Effector memory CD4-positive, alpha-beta T cell (primary cell): ENCODE measurements around the gene GAS7.

Experiments
- DNase-seq, 3 donors: peaks; one replicate each; pipeline ENCODE4 v3.0.0-alpha.2; 2020
- H3K27ac ChIP-seq: 2 replicates; pipeline ENCODE4 v1.7.0; 2013; ENCODE audit warnings: mild to moderate bottlenecking, low read length, moderate library complexity; ENCODE audit not compliant: insufficient read depth, poor library complexity, severe bottlenecking
- H3K27me3 ChIP-seq: replicated peaks from 2 replicates; pipeline ENCODE4 v1.7.0; 2013; ENCODE audit warnings: mild to moderate bottlenecking, low read length; ENCODE audit not compliant: insufficient read depth, control insufficient read depth, poor library complexity, severe bottlenecking
- H3K36me3 ChIP-seq: 2 replicates; pipeline ENCODE4 v1.7.0; 2013; ENCODE audit warnings: mild to moderate bottlenecking, low read length, moderate library complexity; ENCODE audit not compliant: control insufficient read depth, insufficient read depth
- H3K4me1 ChIP-seq: 2 replicates; pipeline ENCODE4 v1.7.0; 2013; ENCODE audit warnings: low read length, mild to moderate bottlenecking; ENCODE audit not compliant: control insufficient read depth, insufficient read depth, poor library complexity, severe bottlenecking
- H3K4me3 ChIP-seq: 2 replicates; pipeline ENCODE4 v1.7.0; 2013; ENCODE audit warnings: low read length, low read depth, mild to moderate bottlenecking; ENCODE audit not compliant: insufficient read depth, poor library complexity, severe bottlenecking
- H3K9me3 ChIP-seq: 2 replicates; pipeline ENCODE4 v1.7.0; 2013; ENCODE audit warnings: mild to moderate bottlenecking, low read length, moderate library complexity; ENCODE audit not compliant: control insufficient read depth
- total RNA-seq, 3 donors: gene quantifications; one replicate each; lab custom pipeline; 2026; lab: John Stamatoyannopoulos, UW

Gene GAS7
- total RNA-seq: 3.6 to 18.2 (median 5.3) reads per million in 3 donors

- H3K4me1 ChIP-seq: no peaks in the 10 kb centered on the region
- no peaks in the 10 kb centered on the region for H3K9me3 ChIP-seq
- H3K27me3 ChIP-seq: no peaks in the 10 kb centered on the region
- no peak within 1 kb of the TSS for H3K27ac ChIP-seq
- peak; percentile 2 to 16 (median 11) for DNase-seq
- peak within 1 kb of the TSS; percentile 17 for H3K4me3 ChIP-seq
- H3K36me3 ChIP-seq: no peaks in the 10 kb centered on the region
These were observed at the start of gene GAS7 for GRCh38 chr17:10198509-10199249. TSS of gene GAS7 (minus strand) at chr17:10198606.

- Histone ChIP-seq H3K4me1 (no peaks in the 10 kb centered on the region), H3K4me3 (no peak overlapping the region), H3K36me3 (no peaks in the 10 kb centered on the region), H3K27ac (no peak overlapping the region), H3K27me3 (no peaks in the 10 kb centered on the region), H3K9me3 (no peaks in the 10 kb centered on the region)
- no peak for DNase-seq
These were observed 49.4 kb upstream of the GAS7 start for GRCh38 chr17:10247810-10248209.

- H3K4me3 ChIP-seq: no peak overlapping the region
- H3K4me1 ChIP-seq: no peaks in the 10 kb centered on the region
- no peaks in the 10 kb centered on the region for H3K27me3 ChIP-seq
- H3K36me3 ChIP-seq: no peaks in the 10 kb centered on the region
- H3K9me3 ChIP-seq: no peaks in the 10 kb centered on the region
- H3K27ac ChIP-seq: no peak overlapping the region
- DNase-seq: no peak
These were observed 45.8 kb upstream of the GAS7 start for GRCh38 chr17:10243883-10244844.

- no peaks in the 10 kb centered on the region for H3K36me3 ChIP-seq
- no peak overlapping the region for H3K4me3 ChIP-seq
- no peak for DNase-seq
- H3K27ac ChIP-seq: no peak overlapping the region
- H3K4me1 ChIP-seq: no peaks in the 10 kb centered on the region
- no peaks in the 10 kb centered on the region for H3K27me3 ChIP-seq
- no peaks in the 10 kb centered on the region for H3K9me3 ChIP-seq
These were observed 43.4 kb upstream of the GAS7 start for GRCh38 chr17:10241781-10242180.

- DNase-seq: no peak
- H3K9me3 ChIP-seq: no peaks in the 10 kb centered on the region
- no peak overlapping the region for H3K27ac ChIP-seq
- H3K4me1 ChIP-seq: no peaks in the 10 kb centered on the region
- H3K27me3 ChIP-seq: no peaks in the 10 kb centered on the region
- no peaks in the 10 kb centered on the region for H3K36me3 ChIP-seq
- no peak overlapping the region for H3K4me3 ChIP-seq
These were observed 40.3 kb upstream of the GAS7 start for GRCh38 chr17:10238661-10239060.

- Histone ChIP-seq H3K9me3 (no peaks in the 10 kb centered on the region), H3K4me3 (no peak overlapping the region), H3K4me1 (no peaks in the 10 kb centered on the region), H3K36me3 (no peaks in the 10 kb centered on the region), H3K27ac (no peak overlapping the region), H3K27me3 (no peaks in the 10 kb centered on the region)
- no peak for DNase-seq
These were observed 35.6 kb upstream of the GAS7 start for GRCh38 chr17:10234033-10234432.

- H3K27ac ChIP-seq: no peak overlapping the region
- no peaks in the 10 kb centered on the region for H3K36me3 ChIP-seq
- no peak overlapping the region for H3K4me3 ChIP-seq
- H3K9me3 ChIP-seq: no peaks in the 10 kb centered on the region
- H3K27me3 ChIP-seq: no peaks in the 10 kb centered on the region
- no peaks in the 10 kb centered on the region for H3K4me1 ChIP-seq
- no peak for DNase-seq
These were observed 34.8 kb upstream of the GAS7 start for GRCh38 chr17:10233161-10233560.

- no peaks in the 10 kb centered on the region for H3K27me3 ChIP-seq
- no peak for DNase-seq
- H3K4me3 ChIP-seq: no peak overlapping the region
- H3K9me3 ChIP-seq: no peaks in the 10 kb centered on the region
- no peak overlapping the region for H3K27ac ChIP-seq
- H3K36me3 ChIP-seq: no peaks in the 10 kb centered on the region
- H3K4me1 ChIP-seq: no peaks in the 10 kb centered on the region
These were observed 30.8 kb upstream of the GAS7 start for GRCh38 chr17:10229181-10229580.

GRCh38 chr17:10226930-10227695, 28.7 kb upstream of the GAS7 start:
- Histone ChIP-seq H3K27me3 (no peaks in the 10 kb centered on the region), H3K4me3 (no peak overlapping the region), H3K9me3 (no peaks in the 10 kb centered on the region), H3K27ac (no peak overlapping the region), H3K36me3 (no peaks in the 10 kb centered on the region), H3K4me1 (no peaks in the 10 kb centered on the region)
- peak in 2 of 3 donors; percentile 1 to 4 for DNase-seq
